Omental fat pad (tissue), 4 donors: ENCODE results near the gene SNAP25. TPM values are rescaled to one million over a fixed set of nuclear protein-coding genes. Genes with fewer than 3 reads are reported as not detected.

ENCODE experiments used
- ATAC-seq: fragments of 150-250 bp; one replicate; pipeline ENCODE4 v1.9.1; 2016; ENCODE audit warnings: mild to moderate bottlenecking, moderate library complexity; ENCODE audit not compliant: low FRiP score
- DNase-seq: peaks from one replicate; pipeline ENCODE4 v3.0.0-alpha.2; 2019; ENCODE audit warnings: low spot score
- CTCF ChIP-seq, 3 donors: fragments of 450-650 bp; IDR thresholded peaks; one replicate each; pipeline ENCODE4 v1.5.1; 2016 to 2017; ENCODE audit warnings: antibody characterized with exemption in 3 of 3, mild to moderate bottlenecking in 3 of 3, moderate library complexity in 2 of 3
- total RNA-seq, 4 donors: library from RNA; depleted of rRNA; stranded (reverse); fragments of >200 nt; gene quantifications; one replicate each; pipeline ENCODE4 v1.1.0, GENCODE V29; 2016

Gene SNAP25
- total RNA-seq, 4 donors from 2014 or later, result 0.47 to 4.8 (median 1.2) TPM

GRCh38 chr20:10249048-10249770, 30.6 kb downstream of the SNAP25 start:
- ATAC-seq (no peak), DNase-seq (no peak)
- TF ChIP-seq CTCF (IDR thresholded peaks at IDR 0.05), result no peak

GRCh38 chr20:10249822-10250221, 31.2 kb downstream of the SNAP25 start:
- TF ChIP-seq CTCF (IDR thresholded peaks at IDR 0.05), result no peak
- DNase-seq (no peak), ATAC-seq (no peak)

- no peak for ATAC-seq
- no peak for DNase-seq
- TF ChIP-seq CTCF (IDR thresholded peaks at IDR 0.05), result no peak
These were observed 32.3 kb downstream of the SNAP25 start for GRCh38 chr20:10250902-10251301.

- ATAC-seq, result no peak
- DNase-seq, result no peak
- no peak for TF ChIP-seq CTCF (IDR thresholded peaks at IDR 0.05)
These were observed 35.1 kb downstream of the SNAP25 start for GRCh38 chr20:10253780-10254179.

GRCh38 chr20:10255846-10256245, 37.2 kb downstream of the SNAP25 start:
- TF ChIP-seq CTCF (IDR thresholded peaks at IDR 0.05), result no peak
- ATAC-seq, result no peak
- DNase-seq, result no peak

- TF ChIP-seq CTCF (IDR thresholded peaks at IDR 0.05), result no peak
- no peak for DNase-seq
- ATAC-seq, result no peak
These were observed 40.5 kb downstream of the SNAP25 start for GRCh38 chr20:10259166-10259565.

- ATAC-seq, result no peak
- no peak for TF ChIP-seq CTCF (IDR thresholded peaks at IDR 0.05)
These were observed 41.7 kb downstream of the SNAP25 start for GRCh38 chr20:10260316-10260715.

More at GRCh38 chr20:10260316-10260715, 41.7 kb downstream of the SNAP25 start:
- no peak for DNase-seq
